SW 1271 (cell line): ENCODE results near the gene TGFB3.
A peak's percentile ranks its signal among the peaks of the same experiment; 100 is the strongest.
"Not testable (repeated sequence)": the region's sequence is repeated elsewhere in the genome, so short reads cannot be mapped to it uniquely, and the experiment has no call there.

Experiments
- DNase-seq, 2 experiments: peaks; one replicate each; lab custom pipeline; 2025; lab: John Stamatoyannopoulos, UW

TGFB3 gene

DNA sequence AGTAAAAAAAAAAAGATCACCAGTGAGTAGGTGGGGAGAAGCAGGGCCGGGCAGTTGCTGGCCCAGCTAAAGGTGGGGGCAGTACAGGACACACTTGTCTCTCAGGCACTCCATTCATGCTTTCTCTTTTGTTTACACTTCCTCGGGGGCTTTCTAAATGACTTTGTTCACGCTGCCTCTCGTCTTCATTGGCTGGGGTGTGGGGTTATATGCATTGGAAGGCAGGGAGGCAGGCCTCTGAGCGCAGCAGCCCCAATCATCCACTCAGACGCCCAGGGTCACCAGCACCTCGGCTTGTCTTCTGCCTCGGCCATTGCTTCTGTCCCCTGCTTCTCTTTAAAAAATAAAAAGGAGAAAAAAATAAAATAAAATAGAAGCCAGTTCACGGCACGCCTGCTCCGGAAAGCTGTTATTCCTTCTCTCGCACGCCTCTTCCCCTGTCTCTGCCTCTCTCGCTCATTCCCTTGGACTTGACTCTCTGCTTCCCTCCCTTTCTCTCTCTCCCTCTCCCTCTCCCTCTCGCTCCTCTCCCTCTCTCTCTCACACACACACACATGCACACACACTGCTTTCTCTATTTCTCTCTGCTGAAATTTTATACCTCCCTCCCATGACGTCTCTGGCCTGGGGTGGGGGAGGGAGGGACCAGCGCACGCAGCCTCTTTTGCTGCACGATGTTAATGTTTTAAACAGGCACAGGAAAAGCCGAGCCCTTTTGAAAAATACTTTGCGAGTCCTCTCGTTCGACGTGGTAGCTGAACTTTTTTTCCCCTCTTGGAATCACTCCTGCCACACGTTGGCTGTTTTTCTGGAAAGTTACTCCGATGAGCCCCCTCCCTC is at the start of gene TGFB3:
TGFB3 (minus strand) TSS at position 570 of the 840 bp plus-strand sequence. CDS start 1,102 bp downstream, outside the sequence.
- peak in 1 of 2 experiments; percentile 50 for DNase-seq

DNA sequence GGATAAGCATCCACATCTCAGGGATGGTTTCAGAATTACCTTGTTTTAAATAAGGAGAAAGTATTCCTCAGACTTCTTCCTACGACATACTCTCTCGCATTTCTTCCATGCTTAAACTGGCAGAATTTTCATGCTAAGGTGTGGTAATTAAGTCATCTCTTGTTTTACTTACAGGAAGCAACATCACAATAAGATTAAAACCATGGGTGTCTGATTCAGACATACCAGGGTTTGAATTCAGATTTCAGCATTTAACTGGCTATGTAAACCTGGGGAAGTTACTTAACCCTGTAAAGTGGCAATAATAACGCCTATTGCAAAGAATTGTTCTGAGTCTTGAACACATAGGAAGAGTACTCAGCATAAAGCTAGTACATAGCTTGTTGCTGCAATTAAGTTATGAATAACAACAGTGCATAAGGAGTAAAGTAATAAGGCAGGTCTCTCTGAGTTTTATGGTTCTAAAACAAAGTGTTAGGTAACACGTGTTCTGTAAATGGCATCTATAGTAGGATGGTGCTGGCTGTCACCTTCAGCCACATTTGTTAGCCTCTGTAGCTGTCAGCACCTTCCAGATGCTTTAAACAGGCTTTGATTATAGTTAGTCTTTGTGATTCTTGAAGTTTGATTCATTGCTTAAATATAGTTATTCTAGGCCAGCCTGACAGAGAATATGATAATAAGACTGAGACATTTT is 42.6 kb upstream of the TGFB3 start:
- no peak for DNase-seq

DNA sequence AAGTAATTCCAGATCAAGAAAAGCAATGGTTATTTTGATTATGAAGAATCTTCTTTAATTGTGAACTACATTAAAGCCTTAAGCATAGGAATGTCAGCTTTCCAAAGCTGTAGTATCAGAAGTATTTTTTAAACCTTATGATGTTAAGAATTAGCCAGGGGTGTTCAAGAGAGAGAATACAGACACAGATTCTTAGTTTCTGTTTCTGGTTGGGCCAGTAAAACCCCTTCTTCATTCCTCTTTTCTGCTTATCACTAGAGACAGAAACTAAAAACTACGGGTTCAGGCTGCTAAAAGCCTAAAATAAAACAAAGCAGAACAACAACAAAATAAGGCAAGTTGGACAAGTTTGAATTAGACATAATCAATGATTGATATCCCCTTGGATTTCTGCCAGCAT is 42.0 kb upstream of the TGFB3 start:
- DNase-seq = no peak

DNA sequence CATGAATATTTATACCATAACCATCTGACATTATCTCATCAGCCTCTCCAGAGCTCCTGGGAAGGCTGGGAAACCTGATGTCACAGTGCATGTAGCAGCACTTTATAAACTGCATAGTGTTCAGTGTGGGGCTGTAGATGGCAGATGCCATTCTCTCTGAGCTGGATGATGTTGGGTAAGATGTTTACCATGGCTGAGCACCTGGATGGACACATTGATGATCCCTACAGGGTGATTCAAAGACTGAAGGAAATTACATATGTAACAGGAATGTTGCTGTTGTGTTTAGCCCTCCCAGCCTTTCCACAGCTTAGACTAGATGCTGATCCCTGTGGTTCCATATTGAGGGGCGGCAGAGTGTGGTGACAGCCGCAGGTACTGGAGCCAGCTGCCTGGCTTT is 41.2 kb upstream of the TGFB3 start:
- no peak for DNase-seq

DNA sequence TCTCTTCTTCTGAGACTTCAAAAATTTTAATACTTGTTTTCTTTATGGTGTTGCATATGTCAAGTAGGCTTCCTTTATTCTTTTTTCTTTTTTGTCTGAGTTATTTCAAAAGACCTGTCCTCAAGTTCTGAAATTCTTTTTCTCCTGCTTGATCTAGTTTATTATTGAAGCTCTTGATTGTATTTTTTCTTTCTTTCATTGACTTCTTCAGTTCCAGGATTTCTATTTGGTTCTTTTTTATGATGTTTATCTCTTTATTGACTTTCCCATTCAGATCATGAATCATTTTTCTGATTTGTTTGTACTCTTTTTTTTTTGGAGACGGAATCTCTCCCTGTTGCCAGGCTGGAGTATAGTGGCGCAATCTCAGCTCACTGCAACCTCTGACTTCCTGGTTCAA is 37.9 kb upstream of the TGFB3 start:
- no peak for DNase-seq

DNA sequence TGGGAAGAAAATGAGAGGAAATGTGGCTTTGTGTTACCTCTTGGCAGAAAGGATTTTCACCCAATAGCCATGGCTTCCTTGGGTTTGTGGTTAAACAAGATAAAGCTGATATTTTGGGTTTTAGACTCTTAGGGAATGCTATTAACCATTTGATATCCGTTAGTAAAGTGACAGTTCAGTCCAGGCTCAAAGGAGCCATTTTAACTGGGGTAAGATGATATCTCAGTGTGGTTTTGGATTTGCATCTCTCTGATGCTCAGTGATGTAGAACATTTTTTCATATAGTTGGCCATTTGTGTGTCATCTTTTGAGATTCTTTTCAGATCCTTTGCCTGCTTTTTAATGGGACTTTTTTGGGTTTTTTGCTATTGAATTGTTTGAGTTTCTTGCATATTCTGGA is 33.9 kb upstream of the TGFB3 start:
- DNase-seq = no peak

DNA sequence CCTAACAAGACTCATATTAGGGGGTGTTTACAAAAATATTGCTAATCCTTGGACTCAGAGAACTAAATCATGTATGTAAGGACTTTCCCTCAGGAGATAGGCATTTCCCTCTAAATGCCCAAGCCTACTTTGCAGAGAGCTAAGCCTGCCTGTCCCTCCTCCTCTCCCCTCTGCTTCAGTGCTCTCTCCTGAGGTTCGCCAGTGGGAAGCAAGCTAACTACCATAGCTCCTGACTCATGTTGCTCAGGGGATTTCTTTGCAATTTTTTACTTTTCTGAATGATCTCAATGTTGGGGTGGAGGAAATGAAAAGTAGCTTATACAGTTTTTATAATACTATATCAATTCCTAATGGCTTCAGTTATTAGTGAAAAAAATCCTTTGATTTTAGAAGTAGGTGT is 33.4 kb upstream of the TGFB3 start:
- DNase-seq = no peak

DNA sequence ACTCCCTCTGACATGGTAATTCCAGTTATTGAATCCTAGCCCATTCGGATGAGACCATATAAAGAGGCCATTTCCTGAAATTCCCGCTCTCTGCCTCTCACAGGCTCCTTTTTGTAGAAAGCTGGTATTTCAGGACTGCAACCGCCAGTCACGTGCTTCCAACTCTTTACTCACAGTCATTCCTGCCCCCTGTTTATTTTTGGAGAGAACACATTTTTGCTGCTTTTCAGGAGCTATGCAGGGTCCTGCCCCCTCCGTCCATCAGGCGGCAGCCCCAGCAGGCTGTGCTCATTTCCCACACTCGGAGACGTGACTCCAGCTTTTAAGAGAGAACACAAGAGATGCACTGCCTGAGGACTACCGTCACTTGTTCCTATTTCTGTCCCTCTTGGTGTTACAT is 30.6 kb upstream of the TGFB3 start:
- DNase-seq = no peak

DNA sequence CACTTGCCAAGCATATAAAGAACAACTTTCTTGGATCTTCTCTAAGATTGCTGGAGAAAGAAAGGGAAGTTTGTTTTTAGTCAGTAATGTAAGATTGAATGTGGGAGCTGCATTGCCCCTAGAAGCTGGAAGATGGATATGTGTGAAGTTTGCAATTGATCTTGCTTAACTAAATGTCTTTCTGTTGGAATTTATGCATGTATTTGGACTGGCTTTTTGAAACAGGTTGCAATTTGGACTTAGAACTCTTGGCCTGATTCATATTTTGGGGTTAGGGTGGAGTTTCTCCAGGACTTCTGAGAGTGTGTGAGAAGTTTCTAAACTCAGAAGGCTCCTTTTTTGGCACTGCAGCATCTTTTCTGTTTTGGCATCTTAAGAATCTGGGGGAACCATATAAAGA is 30.1 kb upstream of the TGFB3 start:
- DNase-seq = no peak

DNA sequence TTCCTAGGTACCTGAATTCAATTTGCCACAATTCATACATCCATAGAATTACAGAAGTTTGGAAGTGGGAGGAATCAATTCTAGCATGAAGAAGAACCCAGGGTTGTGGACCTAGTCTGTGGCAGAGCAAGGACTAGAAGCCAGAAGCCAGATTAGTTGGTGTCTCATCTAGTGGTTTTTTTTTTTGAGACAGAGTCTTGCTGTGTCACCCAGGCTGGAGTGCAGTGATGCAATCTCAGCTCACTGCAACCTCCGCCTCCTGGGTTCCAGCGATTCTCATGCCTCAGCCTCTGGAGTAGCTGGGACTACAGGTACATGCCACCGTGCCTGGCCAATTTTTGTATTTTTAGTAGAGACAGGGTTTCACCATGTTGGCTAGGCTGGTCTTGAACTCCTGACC is 27.8 kb upstream of the TGFB3 start:
- DNase-seq = not testable (repeated sequence)

DNA sequence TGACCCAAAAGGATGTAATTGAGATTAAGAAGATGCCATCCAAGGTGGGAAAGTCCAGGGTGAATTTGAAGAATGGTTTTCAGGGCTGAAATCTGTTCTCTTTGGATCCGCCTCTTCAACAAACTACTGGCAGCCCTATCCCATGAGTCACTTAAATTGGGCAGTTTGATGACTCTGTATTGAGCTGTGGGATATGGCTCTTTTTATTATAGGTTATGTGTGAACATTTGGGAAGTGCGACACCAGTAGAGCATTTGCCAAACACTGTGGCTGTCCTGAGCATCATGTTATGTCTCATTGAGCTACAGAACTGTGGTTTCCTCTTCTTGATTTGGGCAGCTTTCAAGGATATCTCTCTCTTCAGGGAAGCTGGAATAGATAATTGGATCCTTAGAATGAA is 26.1 kb upstream of the TGFB3 start:
- no peak for DNase-seq

DNA sequence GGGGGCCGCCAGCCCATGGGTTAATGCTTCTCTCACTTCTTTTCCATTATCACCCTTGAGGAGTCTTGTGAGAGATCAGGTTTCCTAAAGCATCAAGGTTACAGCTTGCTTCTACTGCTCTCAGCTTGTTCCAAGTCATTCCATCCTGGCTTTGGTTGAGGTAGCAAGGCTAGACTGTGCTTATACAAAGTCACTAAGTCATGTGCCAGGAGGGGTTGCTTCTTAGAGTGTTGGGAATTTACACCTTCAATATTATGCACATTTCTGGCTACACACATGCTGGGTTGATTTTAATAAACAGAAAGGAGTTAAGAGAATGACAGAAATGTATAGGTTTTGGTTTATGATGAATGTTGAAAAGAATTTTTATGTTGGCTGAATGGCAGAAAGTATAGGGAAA is 25.6 kb upstream of the TGFB3 start:
- DNase-seq = no peak

DNA sequence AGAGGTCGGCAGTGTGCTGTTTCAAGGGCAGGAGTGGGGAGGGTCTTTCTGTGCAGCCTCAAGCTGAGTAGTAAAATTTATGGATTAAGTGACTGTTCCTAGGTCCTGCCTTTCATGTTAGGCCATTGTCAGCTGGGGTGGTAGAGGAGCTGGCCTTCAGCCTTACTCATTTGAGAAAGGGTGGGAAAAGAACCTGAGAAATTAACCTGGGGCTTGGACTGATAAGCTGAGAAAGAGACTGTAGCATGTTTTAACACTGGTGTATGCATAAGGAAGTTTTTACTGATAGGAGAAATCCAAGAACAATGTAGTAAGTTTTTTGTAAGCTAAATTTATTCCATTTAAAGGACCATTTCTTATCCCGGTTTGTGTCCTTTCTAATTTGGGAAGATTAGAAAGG is 24.5 kb upstream of the TGFB3 start:
- DNase-seq = no peak

DNA sequence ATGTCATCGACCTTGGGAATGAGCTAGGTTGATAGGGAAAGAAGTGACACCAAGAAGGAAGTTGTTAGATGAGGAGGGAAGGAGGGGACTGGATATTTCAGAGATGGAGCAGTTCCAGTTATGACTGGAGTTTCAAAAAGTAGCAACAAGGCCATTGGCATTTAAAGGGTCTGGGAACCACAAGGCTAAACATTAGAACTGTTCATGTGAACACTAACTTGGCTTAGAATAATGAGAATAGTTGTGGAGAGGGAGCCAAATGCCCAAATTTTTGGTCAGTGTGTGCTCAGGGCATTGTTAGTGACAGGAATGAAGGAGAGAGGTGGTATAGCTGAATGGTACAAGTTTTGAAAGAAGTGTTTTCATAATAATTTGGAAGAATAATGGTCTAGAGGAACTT is 20.6 kb upstream of the TGFB3 start:
- DNase-seq = no peak

DNA sequence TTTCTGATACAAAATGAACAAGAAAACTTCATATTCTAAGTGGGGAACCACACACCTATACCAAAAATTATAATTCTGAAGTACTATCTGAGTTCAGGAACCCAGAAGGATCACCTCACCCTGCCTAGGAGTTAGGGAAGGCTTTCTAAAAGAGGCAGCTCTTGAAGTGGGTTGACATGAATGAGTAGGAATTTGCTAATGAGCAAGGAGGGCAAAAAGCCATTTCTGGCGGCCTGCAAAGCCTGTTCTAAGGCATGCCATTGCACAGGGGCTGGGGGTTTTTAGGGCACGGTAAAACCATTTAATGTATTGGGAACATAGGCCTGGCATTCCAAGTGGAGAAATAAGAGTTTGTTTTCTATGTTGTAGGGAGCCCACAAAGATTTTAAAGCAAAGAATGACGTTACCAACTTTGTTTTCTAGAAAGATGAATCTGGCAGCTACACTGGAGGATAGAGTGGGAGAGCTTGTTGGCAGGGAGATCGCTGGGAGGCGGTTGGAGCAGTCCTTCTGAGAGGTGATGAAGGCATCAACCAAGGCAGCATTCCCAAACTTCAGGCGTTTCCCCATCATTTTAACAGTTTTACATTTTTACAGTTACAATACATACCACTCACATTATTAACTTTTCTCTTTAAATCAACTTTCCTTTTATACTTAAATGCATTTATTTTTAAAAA is 17.9 kb upstream of the TGFB3 start:
- no peak for DNase-seq

DNA sequence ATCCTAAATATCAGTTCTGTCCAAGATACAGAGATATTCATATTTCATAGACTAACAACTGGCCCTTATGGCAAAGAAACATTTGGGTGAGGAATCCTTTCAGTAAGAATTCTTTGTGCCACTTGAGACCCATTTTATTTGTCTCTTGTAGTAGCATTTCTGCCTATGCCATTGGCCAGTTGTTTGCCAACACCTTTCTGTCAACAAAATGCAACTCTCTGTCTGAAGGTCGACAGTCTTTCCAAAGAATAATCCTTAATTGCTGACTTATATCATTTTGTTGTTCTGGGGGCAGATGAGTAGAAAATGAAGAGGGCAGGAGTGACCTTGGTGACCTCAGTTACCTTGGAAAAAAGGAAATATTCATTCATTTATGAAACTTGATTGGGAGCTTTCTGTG is 14.7 kb upstream of the TGFB3 start:
- no peak for DNase-seq

DNA sequence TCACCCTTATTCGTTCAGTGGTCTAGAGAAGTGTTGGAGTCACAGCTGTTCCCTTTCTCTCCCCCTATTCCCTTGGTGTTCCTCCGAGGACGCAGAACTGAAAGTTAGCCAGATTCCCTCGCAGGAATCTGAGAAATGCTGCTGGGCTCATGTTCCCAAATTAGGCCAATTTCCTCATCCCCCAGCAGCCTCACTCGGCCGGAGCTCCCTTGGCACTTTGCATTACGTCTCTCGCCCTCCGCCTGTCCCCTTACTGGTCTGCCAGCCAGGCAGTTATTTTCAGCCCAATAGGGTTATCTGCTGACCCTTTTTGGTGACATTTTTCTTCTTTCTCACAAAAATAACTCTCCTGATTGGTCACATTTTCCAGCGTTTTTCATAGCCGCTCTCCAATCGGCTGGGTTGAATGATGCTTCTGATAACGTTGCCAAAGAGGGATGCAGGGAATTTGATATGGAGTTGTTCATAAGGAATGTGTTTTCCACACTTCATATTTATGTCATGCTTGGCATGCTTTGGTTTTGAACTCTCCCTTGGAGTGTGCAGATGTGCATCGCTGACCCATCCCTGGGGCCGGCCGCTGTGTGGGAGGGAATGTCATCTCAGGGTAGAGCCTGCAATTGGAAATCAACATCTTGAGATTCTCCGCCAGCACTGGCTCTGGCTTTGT is 13.7 kb upstream of the TGFB3 start:
- no peak for DNase-seq

DNA sequence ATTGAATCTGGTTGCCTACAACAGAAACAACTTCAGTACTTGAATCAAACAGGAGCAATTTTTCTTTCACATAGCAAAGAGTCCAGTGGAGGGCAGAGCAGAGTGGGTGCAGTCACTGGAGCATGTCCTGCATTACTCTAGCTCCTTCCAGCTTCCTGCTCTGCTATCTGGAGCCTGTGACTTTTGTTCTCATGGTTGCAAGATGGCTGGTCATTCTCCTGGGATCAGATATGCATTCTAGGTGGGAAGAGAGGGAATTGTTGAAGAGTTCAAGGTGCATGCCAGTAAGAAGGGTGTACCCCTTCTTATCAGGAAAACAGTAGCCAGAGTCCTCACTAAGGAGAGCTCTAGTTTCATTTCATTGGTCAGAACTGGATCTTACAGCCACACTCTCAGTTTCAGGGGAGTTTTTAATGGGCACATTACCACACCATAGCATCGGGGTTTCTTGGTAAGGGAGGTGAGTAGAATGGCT is 11.8 kb upstream of the TGFB3 start:
- no peak for DNase-seq

DNA sequence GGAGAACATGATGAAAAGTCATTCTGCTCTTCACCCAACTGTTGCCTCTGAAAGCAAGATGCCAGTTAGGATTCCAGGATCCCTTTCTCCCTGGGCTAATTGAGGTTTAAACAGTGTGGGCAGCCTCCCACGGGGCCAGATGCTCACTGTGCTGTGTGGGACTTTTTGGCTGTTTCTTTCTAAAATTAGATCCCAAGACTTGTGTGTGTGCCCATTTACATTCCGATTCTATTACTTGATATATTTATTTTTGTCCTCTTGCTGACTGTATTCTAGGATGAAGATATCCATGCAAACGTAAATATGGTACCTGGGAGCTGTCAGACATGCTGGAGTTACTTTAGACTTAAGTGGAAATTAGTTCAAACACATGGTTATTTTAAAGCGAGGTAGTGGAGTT is 10.0 kb upstream of the TGFB3 start:
- DNase-seq = no peak

DNA sequence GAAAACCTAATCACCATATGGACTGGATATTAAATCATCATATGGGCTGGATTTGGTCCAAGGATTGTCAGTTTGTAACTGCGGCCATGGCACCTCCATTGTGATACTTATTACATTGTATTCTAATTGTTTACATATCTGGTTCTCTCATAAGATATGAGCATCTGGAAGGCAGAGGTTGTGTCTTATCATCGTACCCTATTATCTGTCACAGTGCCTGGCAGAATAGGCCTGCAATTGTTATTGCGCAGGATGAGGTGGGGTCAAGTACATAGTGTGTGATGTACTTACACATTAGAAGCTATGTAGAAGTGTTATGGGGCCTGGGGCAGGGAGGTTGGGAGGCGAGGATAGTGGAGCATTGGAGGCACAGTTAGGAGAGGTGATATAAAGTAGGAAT is 8.5 kb upstream of the TGFB3 start:
- DNase-seq = no peak

DNA sequence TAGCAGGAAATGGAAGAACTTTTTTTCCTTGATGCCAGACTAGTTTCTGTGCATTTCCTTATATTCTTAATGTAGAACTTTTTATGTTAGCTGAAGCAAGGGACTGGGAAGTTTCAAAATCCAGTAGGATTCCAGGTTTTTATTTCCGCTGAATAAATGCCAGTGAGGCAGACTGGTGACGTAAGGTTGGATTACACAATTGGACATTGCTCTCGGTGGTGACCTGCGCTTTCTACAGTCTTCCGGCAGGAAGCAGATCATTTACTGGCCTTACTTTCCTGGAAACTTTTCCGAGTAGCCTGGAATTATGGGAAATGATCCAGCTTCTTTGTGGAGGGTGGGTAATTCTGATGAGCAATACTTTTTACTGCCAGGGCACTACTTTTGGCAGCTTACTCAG is 7.3 kb upstream of the TGFB3 start:
- DNase-seq = no peak

DNA sequence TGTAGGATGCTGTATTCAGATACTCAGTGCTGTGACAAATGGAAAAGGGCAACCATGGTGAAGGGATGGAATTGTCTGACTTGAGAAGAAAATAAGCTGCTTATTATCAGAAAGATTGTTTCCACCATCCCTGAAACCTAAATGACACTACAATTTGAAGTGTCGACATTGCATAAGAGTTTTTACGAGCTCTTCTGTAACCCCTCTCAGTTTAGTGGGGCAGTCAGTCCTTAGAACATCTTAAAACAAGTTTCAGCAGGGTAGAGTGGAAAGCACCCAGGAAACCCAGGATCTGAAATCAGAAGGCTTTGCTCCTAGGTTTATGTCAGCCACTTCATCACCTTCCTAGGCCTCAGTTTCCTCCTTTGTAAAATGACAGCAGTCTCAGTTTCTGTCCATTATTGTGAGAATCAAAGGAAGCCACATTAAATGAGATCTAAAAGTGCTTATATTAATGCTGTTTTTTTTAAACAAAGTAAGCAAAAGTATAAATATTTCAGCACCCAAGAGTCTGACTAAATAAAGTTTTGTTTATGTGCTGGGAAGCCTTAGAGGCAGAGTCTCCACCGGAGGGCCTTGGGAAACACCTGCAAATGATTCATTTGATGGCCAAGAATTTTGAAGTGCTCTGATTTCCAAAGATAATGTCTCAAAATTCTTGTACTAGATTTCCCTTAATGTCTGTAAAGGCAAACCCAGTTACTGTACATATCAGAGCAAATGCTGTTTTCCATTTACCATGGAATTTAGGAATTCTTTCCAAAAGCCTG is 5.6 kb upstream of the TGFB3 start:
- no peak for DNase-seq
